Kidney (tissue), 14 donors: ENCODE data around the gene CCDC24. TPM values are rescaled to one million over a fixed set of nuclear protein-coding genes. Genes with fewer than 3 reads are reported as not detected.

Experiments used
- DNase-seq, 5 donors: peaks; one replicate each; pipeline ENCODE4 v3.0.0-alpha.2; 2013 to 2020
- FAIRE-seq: peaks from 2 replicates; lab custom pipeline; 2012; peaks lifted over from hg19 to GRCh38; lab: Jason Lieb, UNC
- H3K27ac ChIP-seq, 2 donors: one replicate each; pipeline ENCODE4 v1.7.0; 2013; ENCODE audit warnings: low read depth in 2 of 2, low read length in 2 of 2, inconsistent platforms in 1 of 2
- H3K27me3 ChIP-seq: one replicate; pipeline ENCODE4 v1.7.1; 2013; ENCODE audit warnings: low read length, inconsistent platforms; ENCODE audit not compliant: control insufficient read depth, insufficient read depth
- H3K36me3 ChIP-seq, 3 donors: one replicate each; pipeline versions ENCODE4 v1.7.0 to v1.7.1; 2013; ENCODE audit warnings: low read length in 3 of 3, control low read depth in 1 of 3, inconsistent platforms in 1 of 3; ENCODE audit not compliant: insufficient read depth in 3 of 3, control insufficient read depth in 2 of 3
- H3K4me1 ChIP-seq, 3 donors: one replicate each; pipeline versions ENCODE4 v1.7.0 to v1.7.1; 2013; ENCODE audit warnings: low read length in 3 of 3, inconsistent platforms in 1 of 3, low read depth in 1 of 3; ENCODE audit not compliant: control insufficient read depth in 2 of 3, insufficient read depth in 2 of 3
- H3K4me3 ChIP-seq, 3 donors: one replicate each; pipeline versions ENCODE4 v1.7.0 to v1.8.1; 2013; ENCODE audit warnings: low read length in 3 of 3, control low read depth in 1 of 3, inconsistent platforms in 1 of 3
- H3K9ac ChIP-seq, 3 donors: one replicate each; pipeline versions ENCODE4 v1.7.0 to v1.7.1; 2013; ENCODE audit warnings: low read length in 3 of 3, control low read depth in 1 of 3, inconsistent platforms in 1 of 3
- H3K9me3 ChIP-seq, 3 donors: one replicate each; pipeline versions ENCODE4 v1.7.0 to v1.7.1; 2013; ENCODE audit warnings: low read length in 3 of 3, control low read depth in 1 of 3, inconsistent platforms in 1 of 3; ENCODE audit not compliant: control insufficient read depth in 2 of 3, insufficient read depth in 1 of 3
- intact Hi-C: fragments of 100-400 bp; cut with DNase I; formaldehyde crosslinking; loops from one replicate; pipeline ENCODE4 v1.11.1; 2022
- polyA plus RNA-seq: library from polyadenylated mRNA; stranded (reverse); fragments of 350-450 nt; fragmentation: Illumina TruSeq; extraction: RNeasy Lipid Tissue Mini Kit (QIAGEN cat#74804); gene quantifications from one replicate; pipeline ENCODE4 v1.2.3, GENCODE V29; 2014; ENCODE audit warnings: low read depth, low replicate concordance; ENCODE audit not compliant: insufficient read depth
- total RNA-seq: library from RNA; stranded (reverse); fragmentation: NEBNext Ultra II Directional; extraction: Animal tissue kit (Norgen Biotek cat#: 25700); gene quantifications from one replicate; pipeline ENCODE4 v1.2.1, GENCODE V29; 2021
- TF ChIP-seq, protein P1 (sequence below): IDR thresholded peaks from 3 replicates; pipeline ENCODE4 v1.5.1; 2012; ENCODE audit warnings: mild to moderate bottlenecking, moderate library complexity, borderline replicate concordance; ENCODE audit not compliant: insufficient read depth; ENCODE audit errors: extremely low read depth
- donor health status: control.
- donor health status: control.
- donor health status: control.
- donor health status: control.
- donor health status: control.
- donor health status: DM: yes; HTN: yes; CAD: no.
- donor health status: Normal renal cell carcinoma (clear cell type).

Gene CCDC24
- total and polyA plus RNA-seq, 2 donors from 2014 or later: 24.3 to 35.6 TPM

DNA sequence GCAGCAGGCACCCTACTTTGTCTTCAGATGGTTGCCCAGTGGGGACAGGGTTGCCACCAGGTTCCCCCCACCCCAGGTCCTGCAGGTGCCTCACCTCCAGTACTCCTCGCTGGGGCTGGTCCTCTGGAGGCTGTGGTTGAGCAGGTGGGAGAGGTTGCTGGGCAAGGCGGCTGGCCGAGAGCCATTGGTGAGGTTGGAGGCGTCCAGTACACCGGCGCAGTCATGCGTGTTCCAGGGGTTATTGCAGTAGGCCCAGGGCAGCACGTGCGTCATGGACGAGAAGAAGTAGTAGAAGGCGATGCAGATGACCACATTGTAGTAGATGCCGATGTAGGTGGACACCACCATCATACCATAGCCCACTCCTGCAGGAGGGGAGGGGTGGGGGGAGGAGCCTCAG, 16.9 kb downstream of the CCDC24 start:
- no peaks in the 10 kb centered on the region for H3K9me3 ChIP-seq
- no peak overlapping the region for H3K27ac ChIP-seq
- DNase-seq: no peak
- H3K4me3 ChIP-seq: no peak overlapping the region
- no peak overlapping the region for H3K9ac ChIP-seq
- H3K4me1 ChIP-seq: peaks cover 0 to 3% (median 0%) of the 10 kb centered on the region in 3 donors
- FAIRE-seq: no peak
- H3K36me3 ChIP-seq: no peaks in the 10 kb centered on the region
- TF ChIP-seq, protein P1, sequence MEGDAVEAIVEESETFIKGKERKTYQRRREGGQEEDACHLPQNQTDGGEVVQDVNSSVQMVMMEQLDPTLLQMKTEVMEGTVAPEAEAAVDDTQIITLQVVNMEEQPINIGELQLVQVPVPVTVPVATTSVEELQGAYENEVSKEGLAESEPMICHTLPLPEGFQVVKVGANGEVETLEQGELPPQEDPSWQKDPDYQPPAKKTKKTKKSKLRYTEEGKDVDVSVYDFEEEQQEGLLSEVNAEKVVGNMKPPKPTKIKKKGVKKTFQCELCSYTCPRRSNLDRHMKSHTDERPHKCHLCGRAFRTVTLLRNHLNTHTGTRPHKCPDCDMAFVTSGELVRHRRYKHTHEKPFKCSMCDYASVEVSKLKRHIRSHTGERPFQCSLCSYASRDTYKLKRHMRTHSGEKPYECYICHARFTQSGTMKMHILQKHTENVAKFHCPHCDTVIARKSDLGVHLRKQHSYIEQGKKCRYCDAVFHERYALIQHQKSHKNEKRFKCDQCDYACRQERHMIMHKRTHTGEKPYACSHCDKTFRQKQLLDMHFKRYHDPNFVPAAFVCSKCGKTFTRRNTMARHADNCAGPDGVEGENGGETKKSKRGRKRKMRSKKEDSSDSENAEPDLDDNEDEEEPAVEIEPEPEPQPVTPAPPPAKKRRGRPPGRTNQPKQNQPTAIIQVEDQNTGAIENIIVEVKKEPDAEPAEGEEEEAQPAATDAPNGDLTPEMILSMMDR: no peak
- H3K27me3 ChIP-seq: no peaks in the 10 kb centered on the region
- intact Hi-C loops: no loop called here

DNA sequence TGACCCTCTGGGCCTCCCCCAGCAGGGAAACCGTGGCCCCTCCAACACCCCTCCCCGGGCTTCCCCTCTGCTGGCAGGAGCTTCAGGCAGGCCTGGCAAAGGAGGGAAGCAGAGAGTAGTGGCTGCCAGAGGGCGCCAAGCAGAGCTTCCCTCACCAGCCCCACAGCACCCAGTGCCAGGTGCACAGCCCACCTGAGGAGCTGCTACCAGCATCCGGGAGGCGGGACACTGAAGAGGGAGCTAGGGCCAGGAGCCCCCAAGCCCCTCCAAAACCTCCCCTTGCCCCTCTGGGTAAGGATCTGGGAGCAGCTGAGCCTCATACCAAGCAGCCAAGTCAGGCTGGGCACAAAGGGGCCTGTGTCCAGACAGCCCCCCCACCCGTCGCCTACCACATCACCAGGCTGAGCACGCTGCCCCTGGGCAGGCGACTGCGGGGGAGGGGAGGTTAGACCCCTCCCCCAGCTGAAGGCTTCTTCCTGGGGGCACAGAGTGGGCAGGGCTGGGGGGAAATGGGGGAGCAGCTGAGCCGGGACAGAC, 19.6 kb downstream of the CCDC24 start:
- no peaks in the 10 kb centered on the region for H3K27me3 ChIP-seq
- FAIRE-seq (no peak), DNase-seq (no peak)
- no peak overlapping the region for H3K27ac ChIP-seq
- no peaks in the 10 kb centered on the region for H3K9me3 ChIP-seq
- no peak overlapping the region for H3K9ac ChIP-seq
- H3K4me3 ChIP-seq: no peak overlapping the region
- intact Hi-C loops: no loop called here
- H3K4me1 ChIP-seq: peaks cover 0 to under 1% (median 0%) of the 10 kb centered on the region in 3 donors
- no peaks in the 10 kb centered on the region for H3K36me3 ChIP-seq
- TF ChIP-seq, protein P1: no peak

DNA sequence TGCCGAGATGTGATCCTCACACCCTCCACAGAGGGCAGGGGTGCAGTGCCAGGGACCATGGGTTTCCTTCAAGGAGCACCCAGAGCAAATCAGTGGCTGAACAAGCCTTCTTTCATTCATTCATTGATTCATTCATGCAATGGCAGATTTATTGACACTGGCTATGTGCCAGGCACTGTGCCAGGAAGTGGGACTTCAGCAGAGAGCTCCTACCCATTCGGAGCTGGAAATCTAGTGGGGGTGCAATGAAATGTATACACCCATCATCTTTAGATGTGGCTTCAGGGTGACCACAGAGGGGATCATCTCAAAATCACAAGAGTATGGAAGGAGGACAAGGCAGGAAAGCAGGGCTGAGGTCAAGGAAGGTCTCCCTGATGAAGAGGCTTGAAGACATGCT, 21.0 kb downstream of the CCDC24 start:
- Histone ChIP-seq H3K27ac (no peak overlapping the region), H3K9me3 (no peaks in the 10 kb centered on the region), H3K36me3 (no peaks in the 10 kb centered on the region), H3K4me3 (no peak overlapping the region), H3K27me3 (no peaks in the 10 kb centered on the region), H3K9ac (no peak overlapping the region), H3K4me1 (no peaks in the 10 kb centered on the region)
- TF ChIP-seq, protein P1: no peak
- intact Hi-C loops: no loop called here
- DNase-seq (no peak), FAIRE-seq (no peak)
